ENCODE measurements around the gene GNAZ. TPM values are rescaled to one million over a fixed set of nuclear protein-coding genes. Genes with fewer than 3 reads are reported as not detected.

Gene GNAZ
- total and polyA plus RNA-seq, 5 donors from 2014 or later = 0.05 to 3.6 (median 0.06) TPM; not detected in 2

DNA sequence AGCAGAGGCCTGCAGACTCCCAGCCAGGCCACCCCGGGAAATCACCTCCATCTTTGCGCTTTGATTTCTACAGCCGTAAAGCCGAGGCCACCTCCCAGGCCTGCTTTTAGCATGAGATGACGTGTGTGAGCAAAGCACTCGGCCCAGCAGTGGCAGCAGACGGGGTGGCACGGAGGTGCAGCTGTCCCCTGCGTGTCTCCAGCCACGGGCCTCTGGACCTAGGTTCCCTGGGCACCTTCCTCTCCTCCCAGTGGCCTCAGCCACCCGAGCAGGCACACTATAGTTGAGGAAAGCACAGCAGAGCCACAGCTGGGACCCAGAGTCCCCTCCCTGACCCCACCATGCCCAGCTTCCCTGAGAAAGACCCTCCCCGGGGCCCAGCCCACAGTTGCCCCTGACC, 15.9 kb downstream of the GNAZ start:
- Mint-ChIP-seq H3K4me1 (no peaks in the 10 kb centered on the region), H3K4me3 (no peak overlapping the region), H3K27ac (no peak overlapping the region), H3K27me3 (peaks cover 4% of the 10 kb centered on the region), H3K36me3 (no peaks in the 10 kb centered on the region), H3K9me3 (no peaks in the 10 kb centered on the region)
- Histone ChIP-seq H3K4me1 (ENCODE audit: control insufficient read depth, insufficient read depth, low read length, poor library complexity, severe bottlenecking) (no peaks in the 10 kb centered on the region), H3K27ac (ENCODE audit: insufficient read depth, low read length, poor library complexity, severe bottlenecking) (no peak overlapping the region), H3K9me3 (ENCODE audit: control insufficient read depth in 2 of 2, low read length in 2 of 2) (no peaks in the 10 kb centered on the region), H3K4me3 (ENCODE audit: low read depth, low read length) (no peak overlapping the region), H3K36me3 (ENCODE audit: control insufficient read depth, insufficient read depth, low read length) (no peaks in the 10 kb centered on the region), H3K27me3 (ENCODE audit: control insufficient read depth, insufficient read depth, low read length) (no peaks in the 10 kb centered on the region)
- ATAC-seq (ENCODE audit: low read depth in 2 of 2) (no peak), DNase-seq (no peak)

DNA sequence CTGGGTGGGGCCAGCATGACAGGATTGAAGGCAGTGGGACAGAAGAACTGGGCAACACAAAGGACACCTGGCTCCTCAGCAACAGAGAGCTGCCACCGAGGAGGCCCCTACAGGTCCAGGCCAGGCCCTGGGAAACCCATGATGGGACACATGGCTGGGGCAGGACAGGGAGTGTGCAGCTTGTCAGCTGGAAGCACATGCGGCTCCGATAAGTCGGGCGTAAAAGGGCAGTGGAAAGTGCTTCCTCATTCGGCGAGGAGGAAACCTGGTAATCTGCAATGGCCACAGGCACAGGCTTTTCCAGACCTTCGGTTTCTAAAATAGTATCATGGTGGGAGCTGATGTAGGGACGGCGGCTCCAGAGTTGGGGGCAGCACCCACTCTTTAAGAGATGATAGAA, 16.5 kb downstream of the GNAZ start:
- H3K9me3 ChIP-seq (ENCODE audit: control insufficient read depth in 2 of 2, low read length in 2 of 2) = no peaks in the 10 kb centered on the region
- no peaks in the 10 kb centered on the region for H3K4me1 ChIP-seq (ENCODE audit: control insufficient read depth, insufficient read depth, low read length, poor library complexity, severe bottlenecking)
- DNase-seq = no peak
- H3K36me3 ChIP-seq (ENCODE audit: control insufficient read depth, insufficient read depth, low read length) = no peaks in the 10 kb centered on the region
- H3K4me3 Mint-ChIP-seq = no peak overlapping the region
- H3K27ac Mint-ChIP-seq = no peak overlapping the region
- H3K36me3 Mint-ChIP-seq = no peaks in the 10 kb centered on the region
- H3K27me3 ChIP-seq (ENCODE audit: control insufficient read depth, insufficient read depth, low read length) = no peaks in the 10 kb centered on the region
- peaks cover 4% of the 10 kb centered on the region for H3K27me3 Mint-ChIP-seq
- H3K4me3 ChIP-seq (ENCODE audit: low read depth, low read length) = no peak overlapping the region
- H3K4me1 Mint-ChIP-seq = no peaks in the 10 kb centered on the region
- H3K27ac ChIP-seq (ENCODE audit: insufficient read depth, low read length, poor library complexity, severe bottlenecking) = no peak overlapping the region
- ATAC-seq (ENCODE audit: low read depth in 2 of 2) = no peak
- H3K9me3 Mint-ChIP-seq = no peaks in the 10 kb centered on the region

DNA sequence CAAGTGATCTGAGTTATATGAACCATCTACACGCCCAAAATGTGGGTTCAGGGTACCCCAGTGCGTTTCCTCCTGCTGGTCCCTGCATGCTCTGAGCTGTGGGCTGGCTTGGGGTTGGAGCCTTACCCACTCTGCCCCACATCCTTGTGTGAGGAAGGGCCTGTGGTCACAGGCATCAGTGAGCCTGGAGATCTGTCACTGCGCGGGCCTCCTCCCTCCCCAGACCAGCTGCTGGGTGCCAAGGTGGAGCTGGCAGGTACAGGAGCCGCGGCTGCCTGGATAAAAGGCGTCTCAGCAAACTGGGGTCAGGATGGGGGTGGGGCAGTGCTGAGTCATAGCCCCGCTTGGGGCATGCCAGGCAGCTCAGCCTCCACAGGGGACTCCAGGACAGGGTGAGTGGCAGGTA, 17.9 kb downstream of the GNAZ start:
- no peaks in the 10 kb centered on the region for H3K9me3 ChIP-seq (ENCODE audit: control insufficient read depth in 2 of 2, low read length in 2 of 2)
- no peaks in the 10 kb centered on the region for H3K4me1 Mint-ChIP-seq
- H3K27ac Mint-ChIP-seq = no peak overlapping the region
- H3K36me3 Mint-ChIP-seq = no peaks in the 10 kb centered on the region
- no peaks in the 10 kb centered on the region for H3K36me3 ChIP-seq (ENCODE audit: control insufficient read depth, insufficient read depth, low read length)
- no peaks in the 10 kb centered on the region for H3K9me3 Mint-ChIP-seq
- H3K27me3 Mint-ChIP-seq = no peaks in the 10 kb centered on the region
- H3K27ac ChIP-seq (ENCODE audit: insufficient read depth, low read length, poor library complexity, severe bottlenecking) = no peak overlapping the region
- ATAC-seq (ENCODE audit: low read depth in 2 of 2) = no peak
- peak in 1 of 3 donors; percentile 1 for DNase-seq
- no peaks in the 10 kb centered on the region for H3K27me3 ChIP-seq (ENCODE audit: control insufficient read depth, insufficient read depth, low read length)
- H3K4me3 Mint-ChIP-seq = no peak overlapping the region
- H3K4me1 ChIP-seq (ENCODE audit: control insufficient read depth, insufficient read depth, low read length, poor library complexity, severe bottlenecking) = no peaks in the 10 kb centered on the region
- H3K4me3 ChIP-seq (ENCODE audit: low read depth, low read length) = no peak overlapping the region

DNA sequence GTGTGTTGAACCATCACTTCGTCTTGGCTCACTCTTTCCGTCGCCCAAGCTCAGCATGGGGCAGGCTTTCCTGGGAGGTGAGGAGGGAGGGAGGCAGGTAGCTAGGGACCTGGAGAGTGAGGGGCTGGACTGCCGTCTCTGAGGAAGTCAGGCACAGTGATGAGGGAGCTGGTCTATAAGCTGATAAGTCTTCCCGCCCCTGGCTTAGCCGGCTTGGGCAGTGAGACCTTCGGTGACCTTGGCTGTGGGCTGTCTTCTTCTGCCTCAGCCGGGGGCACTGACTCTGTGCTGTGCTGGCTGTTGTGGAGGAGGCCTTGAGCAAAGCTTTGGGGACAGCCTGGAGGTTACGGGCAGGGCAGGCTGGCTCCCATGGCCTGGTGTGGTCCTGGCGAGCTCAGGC, 18.7 kb downstream of the GNAZ start:
- Histone ChIP-seq H3K36me3 (ENCODE audit: control insufficient read depth, insufficient read depth, low read length) (no peaks in the 10 kb centered on the region), H3K27me3 (ENCODE audit: control insufficient read depth, insufficient read depth, low read length) (no peaks in the 10 kb centered on the region), H3K9me3 (ENCODE audit: control insufficient read depth in 2 of 2, low read length in 2 of 2) (no peaks in the 10 kb centered on the region), H3K4me1 (ENCODE audit: control insufficient read depth, insufficient read depth, low read length, poor library complexity, severe bottlenecking) (no peaks in the 10 kb centered on the region), H3K4me3 (ENCODE audit: low read depth, low read length) (no peak overlapping the region), H3K27ac (ENCODE audit: insufficient read depth, low read length, poor library complexity, severe bottlenecking) (no peak overlapping the region)
- Mint-ChIP-seq H3K4me1 (no peaks in the 10 kb centered on the region), H3K27me3 (no peaks in the 10 kb centered on the region), H3K36me3 (no peaks in the 10 kb centered on the region), H3K27ac (no peak overlapping the region), H3K9me3 (no peaks in the 10 kb centered on the region), H3K4me3 (no peak overlapping the region)
- ATAC-seq (ENCODE audit: low read depth in 2 of 2) (no peak), DNase-seq (no peak)

DNA sequence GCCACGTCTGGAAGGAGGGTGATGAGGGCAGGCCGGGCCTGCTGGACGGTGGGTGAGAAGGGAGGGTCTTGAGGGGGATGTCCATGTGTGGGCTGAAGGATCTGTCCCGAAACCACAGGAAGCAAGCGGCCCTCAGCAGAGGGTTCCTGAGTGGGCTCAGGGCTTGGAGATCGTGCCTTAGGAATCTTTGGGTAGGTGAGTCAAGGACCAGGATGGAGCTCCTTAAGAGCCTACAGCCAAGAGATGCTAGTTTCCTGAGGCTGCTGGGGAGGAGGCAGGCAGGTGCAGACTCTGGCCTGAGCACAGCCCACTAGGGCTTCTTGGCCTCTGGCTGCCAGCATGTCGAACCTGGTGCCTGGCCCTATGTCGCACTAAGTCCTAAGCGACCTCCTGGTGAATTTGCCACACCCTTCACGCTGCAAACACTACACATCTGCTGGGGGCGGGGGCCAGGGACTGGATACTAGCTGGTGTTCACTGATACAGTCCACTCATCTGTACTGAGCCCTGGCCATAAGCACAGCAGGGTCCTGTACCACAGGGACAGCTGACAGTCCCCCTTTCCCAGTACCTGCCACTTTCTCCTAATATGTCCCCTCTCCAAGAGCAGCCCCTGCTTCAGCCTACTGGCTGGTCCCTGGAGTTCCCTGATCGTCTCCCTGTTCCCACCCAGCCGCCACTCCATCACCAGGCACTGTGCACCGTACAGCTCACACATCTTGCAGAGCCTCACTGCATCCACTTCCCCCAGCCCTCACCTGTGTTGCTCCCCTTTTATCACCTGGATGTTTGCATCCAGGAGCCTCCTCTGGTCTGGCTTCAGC, 19.5 kb downstream of the GNAZ start:
- H3K4me1 Mint-ChIP-seq = no peaks in the 10 kb centered on the region
- Histone ChIP-seq H3K4me3 (ENCODE audit: low read depth, low read length) (no peak overlapping the region), H3K4me1 (ENCODE audit: control insufficient read depth, insufficient read depth, low read length, poor library complexity, severe bottlenecking) (no peaks in the 10 kb centered on the region), H3K9me3 (ENCODE audit: control insufficient read depth in 2 of 2, low read length in 2 of 2) (no peaks in the 10 kb centered on the region), H3K36me3 (ENCODE audit: control insufficient read depth, insufficient read depth, low read length) (no peaks in the 10 kb centered on the region), H3K27ac (ENCODE audit: insufficient read depth, low read length, poor library complexity, severe bottlenecking) (no peak overlapping the region), H3K27me3 (ENCODE audit: control insufficient read depth, insufficient read depth, low read length) (no peaks in the 10 kb centered on the region)
- no peaks in the 10 kb centered on the region for H3K36me3 Mint-ChIP-seq
- H3K27me3 Mint-ChIP-seq = no peaks in the 10 kb centered on the region
- H3K9me3 Mint-ChIP-seq = no peaks in the 10 kb centered on the region
- no peak overlapping the region for H3K27ac Mint-ChIP-seq
- DNase-seq = no peak
- ATAC-seq (ENCODE audit: low read depth in 2 of 2) = no peak
- H3K4me3 Mint-ChIP-seq = no peak overlapping the region

DNA sequence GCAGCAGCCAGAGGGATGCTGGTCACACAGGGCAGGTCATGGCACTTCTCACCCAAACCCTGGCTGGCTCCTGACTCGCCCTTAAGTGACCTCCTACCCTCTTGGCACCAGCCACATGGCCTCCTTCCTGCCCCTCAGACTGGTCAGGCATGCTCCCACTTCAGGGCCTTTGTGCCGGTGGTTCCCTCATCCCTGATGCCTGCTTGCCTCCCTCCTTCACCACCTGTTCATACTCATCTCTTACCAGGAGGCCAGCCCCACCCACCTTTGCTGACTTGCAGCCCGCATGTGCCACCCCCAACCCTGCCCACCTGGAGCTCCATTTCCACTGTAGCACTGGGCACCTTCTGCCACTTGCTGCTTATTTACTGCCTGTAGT, 20.1 kb downstream of the GNAZ start:
- no peaks in the 10 kb centered on the region for H3K9me3 Mint-ChIP-seq
- H3K36me3 Mint-ChIP-seq = no peaks in the 10 kb centered on the region
- Histone ChIP-seq H3K27ac (ENCODE audit: insufficient read depth, low read length, poor library complexity, severe bottlenecking) (no peak overlapping the region), H3K4me3 (ENCODE audit: low read depth, low read length) (no peak overlapping the region), H3K4me1 (ENCODE audit: control insufficient read depth, insufficient read depth, low read length, poor library complexity, severe bottlenecking) (no peaks in the 10 kb centered on the region), H3K9me3 (ENCODE audit: control insufficient read depth in 2 of 2, low read length in 2 of 2) (no peaks in the 10 kb centered on the region), H3K27me3 (ENCODE audit: control insufficient read depth, insufficient read depth, low read length) (no peaks in the 10 kb centered on the region), H3K36me3 (ENCODE audit: control insufficient read depth, insufficient read depth, low read length) (no peaks in the 10 kb centered on the region)
- no peak overlapping the region for H3K4me3 Mint-ChIP-seq
- no peaks in the 10 kb centered on the region for H3K27me3 Mint-ChIP-seq
- no peak for DNase-seq
- no peak for ATAC-seq (ENCODE audit: low read depth in 2 of 2)
- H3K4me1 Mint-ChIP-seq = no peaks in the 10 kb centered on the region
- no peak overlapping the region for H3K27ac Mint-ChIP-seq

DNA sequence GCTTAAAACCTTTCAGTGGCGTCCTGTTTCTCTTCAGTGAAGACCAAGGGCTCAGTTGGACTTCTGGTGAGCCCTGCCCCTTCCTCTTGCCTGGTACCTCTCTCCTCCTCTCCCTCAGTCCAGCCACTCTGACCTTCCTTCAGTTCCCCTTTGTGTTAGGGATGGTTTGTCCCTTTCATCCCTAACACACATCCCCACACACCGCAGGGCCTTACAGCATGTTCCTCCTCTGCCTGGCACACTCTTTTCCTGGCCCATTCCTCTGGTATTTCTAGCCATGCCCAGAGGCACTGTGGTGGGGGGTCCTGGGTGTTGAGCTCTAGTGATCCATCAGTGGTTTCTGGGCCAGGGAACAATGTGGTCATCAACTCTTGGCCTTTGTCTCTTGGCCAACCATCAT, 21.4 kb downstream of the GNAZ start:
- Histone ChIP-seq H3K36me3 (ENCODE audit: control insufficient read depth, insufficient read depth, low read length) (no peaks in the 10 kb centered on the region), H3K27me3 (ENCODE audit: control insufficient read depth, insufficient read depth, low read length) (no peaks in the 10 kb centered on the region), H3K4me1 (ENCODE audit: control insufficient read depth, insufficient read depth, low read length, poor library complexity, severe bottlenecking) (no peaks in the 10 kb centered on the region), H3K4me3 (ENCODE audit: low read depth, low read length) (no peak overlapping the region), H3K27ac (ENCODE audit: insufficient read depth, low read length, poor library complexity, severe bottlenecking) (no peak overlapping the region), H3K9me3 (ENCODE audit: control insufficient read depth in 2 of 2, low read length in 2 of 2) (no peaks in the 10 kb centered on the region)
- Mint-ChIP-seq H3K36me3 (no peaks in the 10 kb centered on the region), H3K4me3 (no peak overlapping the region), H3K27ac (no peak overlapping the region), H3K9me3 (no peaks in the 10 kb centered on the region), H3K27me3 (no peaks in the 10 kb centered on the region), H3K4me1 (no peaks in the 10 kb centered on the region)
- DNase-seq = no peak
- ATAC-seq (ENCODE audit: low read depth in 2 of 2) = no peak

DNA sequence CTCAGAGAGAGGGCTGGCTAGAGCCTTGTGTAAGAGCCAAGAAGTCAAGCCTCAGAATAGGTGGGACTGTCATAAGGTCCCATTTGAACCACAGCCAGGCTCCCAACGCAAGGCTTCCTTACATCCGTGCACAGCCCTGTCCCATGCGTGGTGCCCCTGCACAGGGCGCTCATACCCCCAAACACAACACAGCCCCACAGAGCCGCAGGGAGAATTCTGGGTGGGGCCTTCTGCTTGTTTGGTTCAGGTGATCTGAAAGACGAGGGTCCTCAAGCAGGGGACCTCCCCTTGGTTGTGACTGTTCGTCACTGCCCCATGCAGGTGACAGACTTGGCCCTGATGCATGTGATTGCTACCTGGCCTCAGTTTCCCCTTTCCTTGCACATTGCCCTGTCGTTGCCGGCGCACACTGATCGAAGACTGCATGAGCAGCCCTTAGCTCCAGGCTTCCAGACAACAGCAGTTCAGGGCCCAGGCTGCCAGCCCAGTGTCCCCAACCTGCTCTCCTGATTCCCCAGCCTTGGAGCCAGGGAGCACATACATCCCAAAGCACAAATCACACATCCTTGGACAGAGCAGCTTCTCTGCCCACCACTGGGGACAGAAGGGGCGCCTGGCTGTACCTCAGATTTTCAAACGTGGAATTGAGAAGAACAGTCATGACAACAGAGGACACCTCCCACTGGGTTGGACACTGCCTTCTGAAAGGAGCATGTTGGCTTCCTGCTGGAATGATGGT, 22.1 kb downstream of the GNAZ start:
- H3K4me3 ChIP-seq (ENCODE audit: low read depth, low read length) = no peak overlapping the region
- ATAC-seq (ENCODE audit: low read depth in 2 of 2) (no peak), DNase-seq (no peak)
- H3K27ac ChIP-seq (ENCODE audit: insufficient read depth, low read length, poor library complexity, severe bottlenecking) = no peak overlapping the region
- Mint-ChIP-seq H3K4me3 (no peak overlapping the region), H3K27ac (no peak overlapping the region), H3K36me3 (no peaks in the 10 kb centered on the region), H3K9me3 (no peaks in the 10 kb centered on the region), H3K27me3 (no peaks in the 10 kb centered on the region), H3K4me1 (no peaks in the 10 kb centered on the region)
- H3K36me3 ChIP-seq (ENCODE audit: control insufficient read depth, insufficient read depth, low read length) = no peaks in the 10 kb centered on the region
- no peaks in the 10 kb centered on the region for H3K4me1 ChIP-seq (ENCODE audit: control insufficient read depth, insufficient read depth, low read length, poor library complexity, severe bottlenecking)
- no peaks in the 10 kb centered on the region for H3K27me3 ChIP-seq (ENCODE audit: control insufficient read depth, insufficient read depth, low read length)
- no peaks in the 10 kb centered on the region for H3K9me3 ChIP-seq (ENCODE audit: control insufficient read depth in 2 of 2, low read length in 2 of 2)

Data from CD4-positive, CD25-positive, alpha-beta regulatory T cell (primary cell).